ENCODE data around the gene SMU1.
"Not testable (repeated sequence)": the region's sequence is repeated elsewhere in the genome, so short reads cannot be mapped to it uniquely, and the experiment has no call there.

The SMU1 gene

DNA sequence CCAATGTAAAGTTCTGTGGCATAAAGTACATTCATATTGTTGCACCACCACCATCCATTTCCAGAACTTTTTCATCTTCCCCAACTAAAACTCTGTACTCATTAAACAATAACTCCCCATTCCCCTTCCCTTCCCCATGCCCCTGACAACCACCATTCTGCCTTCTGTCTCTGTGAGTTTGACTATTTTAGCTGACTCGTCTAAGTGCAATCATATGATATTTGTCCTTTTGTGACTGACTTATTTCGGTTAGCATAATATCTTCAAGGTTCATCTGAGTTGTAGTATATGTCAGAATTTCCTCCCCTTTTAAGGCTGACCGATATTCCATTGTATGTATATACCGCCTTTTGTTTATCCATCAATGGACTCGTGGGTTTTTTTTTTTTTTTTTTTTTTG lies 29.0 kb upstream of the SMU1 start:
- DNase-seq (ENCODE audit: low read depth): no peak

DNA sequence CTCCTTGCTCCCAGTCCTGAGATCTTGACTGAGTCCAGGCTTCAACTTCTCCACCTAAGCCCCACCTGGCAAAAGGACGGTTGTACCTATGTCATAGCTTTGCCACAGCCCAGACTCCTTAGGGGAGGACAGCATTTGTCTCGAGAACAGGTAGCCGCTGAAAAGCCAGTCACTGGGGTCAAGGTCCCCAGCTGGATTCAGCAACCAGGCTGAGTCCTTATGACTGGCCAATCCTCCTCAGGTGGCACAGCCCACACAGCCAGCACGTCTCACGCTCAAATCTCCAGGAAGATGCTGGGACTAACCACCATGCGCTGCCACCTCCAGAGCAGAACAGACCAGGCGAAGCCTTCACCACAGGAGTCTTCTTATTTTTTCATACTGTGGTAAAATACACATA lies 27.9 kb upstream of the SMU1 start:
- DNase-seq (ENCODE audit: low read depth): no peak

GRCh38 chr9:33103501-33104281 lies 27.2 kb upstream of the SMU1 start:
- no peak for DNase-seq (ENCODE audit: low read depth)

DNA sequence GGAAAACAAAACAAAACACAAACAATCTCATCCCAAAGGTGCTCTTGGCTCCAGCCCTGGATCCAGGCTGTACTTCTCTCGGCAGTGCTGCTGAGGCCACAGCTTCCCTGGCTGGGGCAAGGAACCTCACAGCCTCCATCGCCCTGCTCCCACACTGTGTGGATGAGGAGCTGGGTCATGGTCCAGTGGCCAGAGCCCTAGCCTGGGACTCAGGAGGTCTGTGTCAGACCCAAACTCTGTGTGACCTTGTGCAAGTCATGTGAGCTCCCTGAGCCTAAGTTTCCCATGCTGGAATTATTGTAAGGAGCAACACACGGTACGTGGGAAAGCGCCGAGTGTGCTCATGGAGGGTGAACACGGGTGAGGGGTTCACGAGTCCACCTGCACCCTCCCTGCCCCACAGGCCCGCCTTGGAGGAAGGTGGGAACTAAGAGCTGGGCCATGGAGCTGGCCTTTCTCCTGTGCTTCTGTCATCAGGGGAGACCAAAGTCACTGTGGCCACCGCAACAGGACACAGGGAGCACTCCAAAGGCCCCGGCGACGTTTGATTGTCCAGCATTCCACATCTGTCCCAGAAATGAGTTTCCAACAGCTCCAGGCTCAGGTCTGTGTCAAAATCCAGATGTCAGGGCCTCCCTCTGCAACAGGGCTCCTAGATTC lies 26.2 kb upstream of the SMU1 start:
- DNase-seq (ENCODE audit: low read depth): no peak

DNA sequence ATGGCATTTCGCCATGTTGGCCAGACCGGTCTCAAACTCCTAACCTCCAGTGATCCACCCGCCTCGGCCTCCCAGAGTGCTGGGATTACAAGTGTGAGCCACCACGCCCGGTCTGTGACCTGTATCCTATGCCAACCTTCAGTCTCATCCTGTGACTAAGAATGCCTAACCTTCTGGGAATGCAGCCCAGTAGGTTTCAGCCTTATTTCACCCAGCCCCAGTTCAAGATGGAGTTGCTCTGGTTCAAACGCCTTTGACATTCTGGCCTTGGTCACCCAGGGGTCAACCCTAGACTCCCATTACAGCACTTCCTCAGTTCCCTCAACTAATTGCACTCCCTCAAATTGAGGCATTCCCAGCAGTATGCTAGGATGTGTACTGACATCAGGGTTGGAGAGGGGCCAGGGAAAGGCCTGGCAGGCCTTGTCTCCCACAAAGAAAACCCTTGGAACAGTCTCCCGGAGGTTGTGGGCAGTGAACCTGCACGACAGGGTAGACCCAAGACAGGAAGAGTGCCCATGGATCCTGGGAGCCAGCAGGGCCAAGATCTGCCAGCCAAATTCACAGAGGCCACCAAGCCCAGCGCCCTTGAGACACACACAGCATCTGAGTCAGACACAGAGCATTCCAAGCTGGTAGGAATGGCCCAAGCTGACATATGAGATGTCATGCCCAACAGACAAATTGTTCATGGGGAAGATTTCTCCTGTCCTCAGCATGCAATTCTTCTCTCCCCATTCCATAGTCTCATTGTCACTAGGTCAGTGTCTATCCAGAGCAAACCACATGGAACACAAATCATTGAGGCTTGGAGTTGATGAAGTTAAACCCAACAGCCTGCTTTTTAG lies 24.9 kb upstream of the SMU1 start:
- DNase-seq (ENCODE audit: low read depth): no peak

GRCh38 chr9:33099754-33100153 lies 23.3 kb upstream of the SMU1 start:
- DNase-seq (ENCODE audit: low read depth): no peak

GRCh38 chr9:33097192-33097591 lies 20.7 kb upstream of the SMU1 start:
- DNase-seq (ENCODE audit: low read depth): no peak

DNA sequence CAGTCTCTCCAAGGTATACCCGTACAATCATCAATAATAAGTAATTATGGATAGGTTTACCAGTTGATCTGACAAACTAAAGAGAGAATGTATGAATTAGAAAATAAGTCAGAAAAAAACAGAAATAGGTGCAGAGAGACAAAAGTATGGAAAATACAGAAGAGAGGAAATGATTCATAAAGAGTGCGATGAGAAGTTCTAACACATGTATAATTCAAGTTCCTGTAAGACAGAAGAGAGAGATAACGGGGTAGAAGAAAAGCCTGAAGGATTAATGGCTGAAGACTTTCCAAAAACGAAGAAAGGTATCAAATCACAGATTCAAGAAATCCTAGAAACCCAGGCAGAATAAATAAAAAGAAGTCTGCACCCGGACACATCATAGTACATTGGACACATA lies 16.2 kb upstream of the SMU1 start:
- no peak for DNase-seq (ENCODE audit: low read depth)

DNA sequence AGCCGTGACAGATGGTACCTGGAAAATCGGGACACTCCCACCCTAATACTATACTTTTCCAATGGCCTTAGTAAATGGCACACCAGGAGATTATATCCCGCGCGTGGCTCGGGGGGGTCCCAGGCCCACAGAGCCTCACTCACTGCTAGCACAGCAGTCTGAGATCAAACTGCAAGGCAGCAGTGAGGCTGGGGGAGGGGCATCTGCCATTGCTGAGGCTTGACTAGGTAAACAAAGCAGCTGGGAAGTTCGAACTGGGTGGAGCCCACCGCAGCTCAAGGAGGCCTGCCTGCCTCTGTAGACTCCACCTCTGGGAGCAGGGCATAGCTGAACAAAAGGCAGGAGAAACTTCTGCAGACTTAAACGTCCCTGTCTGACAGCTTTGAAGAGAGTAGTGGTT lies 9.2 kb upstream of the SMU1 start:
- not testable (repeated sequence) for DNase-seq (ENCODE audit: low read depth)

DNA sequence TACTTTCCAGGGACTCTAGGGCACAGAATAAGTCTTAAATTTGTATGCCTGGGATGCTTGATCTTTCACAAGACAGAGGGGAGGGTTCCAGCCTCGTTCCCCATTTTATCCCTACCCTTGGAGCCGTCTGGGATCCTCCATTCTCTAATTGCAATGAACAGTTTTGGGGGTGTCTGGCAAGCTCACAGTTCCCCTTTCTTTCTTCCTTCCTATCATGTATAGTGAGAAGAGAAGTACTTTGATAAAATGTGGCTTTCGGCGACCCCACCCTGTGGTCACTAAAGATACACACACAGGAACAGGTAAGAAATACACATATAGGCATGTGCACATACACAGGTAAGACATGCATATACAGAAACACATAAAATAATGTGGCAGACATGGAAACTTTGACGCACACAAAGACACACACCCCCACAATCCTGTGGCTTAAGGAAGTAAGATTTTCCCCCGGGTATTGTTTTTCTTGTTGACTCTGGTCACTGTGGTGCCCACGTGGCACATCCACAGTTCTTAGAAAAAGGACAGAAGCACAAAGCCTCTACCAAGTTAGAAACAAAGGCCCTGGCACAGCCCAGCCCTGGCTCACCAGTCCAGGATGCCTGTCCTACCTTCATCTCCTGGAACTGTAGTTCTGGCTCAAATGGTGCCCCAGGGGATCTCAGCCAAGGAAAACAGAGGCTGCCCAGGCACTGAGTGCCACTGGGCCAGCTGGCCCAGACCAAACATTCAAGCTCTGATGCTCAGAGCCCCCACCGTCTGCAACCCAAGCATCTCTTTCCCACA lies 6.3 kb upstream of the SMU1 start:
- no peak for DNase-seq (ENCODE audit: low read depth)

DNA sequence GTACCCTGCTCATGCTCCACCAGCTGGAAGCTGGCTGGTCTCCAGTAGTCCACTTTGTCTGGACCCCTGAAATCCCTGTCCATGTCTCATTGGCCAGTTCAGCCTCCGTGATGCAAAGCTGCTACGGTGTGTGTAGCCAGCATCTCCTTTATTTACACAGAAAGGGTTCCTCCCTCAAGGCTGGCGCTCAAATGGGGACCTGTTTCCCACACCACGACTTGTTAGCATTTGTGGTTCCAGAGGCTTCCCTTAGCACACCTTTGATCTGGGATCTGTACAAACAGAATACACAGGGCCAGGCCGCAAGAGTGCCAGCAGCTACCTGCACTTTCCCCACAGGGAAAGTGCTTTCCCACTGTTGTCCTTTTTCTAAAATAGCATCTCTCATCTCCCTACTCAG lies 5.7 kb upstream of the SMU1 start:
- no peak for DNase-seq (ENCODE audit: low read depth)

- no peak for DNase-seq (ENCODE audit: low read depth)
Observed at GRCh38 chr9:33081128-33081851, 4.8 kb upstream of the SMU1 start.

- no peak for DNase-seq (ENCODE audit: low read depth)
Observed at GRCh38 chr9:33080534-33080933, 4.1 kb upstream of the SMU1 start.

DNA sequence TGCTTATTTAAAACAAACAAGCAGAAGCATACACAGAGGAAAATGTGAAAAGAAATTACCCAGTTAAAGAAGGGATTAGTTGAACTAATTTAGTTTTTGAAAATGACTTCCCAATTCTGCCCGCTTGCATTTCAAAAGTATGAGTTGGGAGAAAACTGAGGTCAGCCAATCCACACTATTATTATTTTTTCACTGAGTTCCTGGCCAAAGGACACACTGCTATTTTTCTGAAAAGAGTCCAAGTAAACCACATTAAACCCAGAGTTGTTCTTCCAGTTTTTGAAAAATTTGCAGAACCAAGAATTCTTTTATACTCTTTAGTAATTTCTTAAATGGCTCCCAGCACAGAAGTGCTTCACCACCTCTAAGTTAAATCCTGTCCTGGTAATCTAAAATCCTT lies 7.5 kb downstream of the SMU1 start:
- no peak for DNase-seq (ENCODE audit: low read depth)

DNA sequence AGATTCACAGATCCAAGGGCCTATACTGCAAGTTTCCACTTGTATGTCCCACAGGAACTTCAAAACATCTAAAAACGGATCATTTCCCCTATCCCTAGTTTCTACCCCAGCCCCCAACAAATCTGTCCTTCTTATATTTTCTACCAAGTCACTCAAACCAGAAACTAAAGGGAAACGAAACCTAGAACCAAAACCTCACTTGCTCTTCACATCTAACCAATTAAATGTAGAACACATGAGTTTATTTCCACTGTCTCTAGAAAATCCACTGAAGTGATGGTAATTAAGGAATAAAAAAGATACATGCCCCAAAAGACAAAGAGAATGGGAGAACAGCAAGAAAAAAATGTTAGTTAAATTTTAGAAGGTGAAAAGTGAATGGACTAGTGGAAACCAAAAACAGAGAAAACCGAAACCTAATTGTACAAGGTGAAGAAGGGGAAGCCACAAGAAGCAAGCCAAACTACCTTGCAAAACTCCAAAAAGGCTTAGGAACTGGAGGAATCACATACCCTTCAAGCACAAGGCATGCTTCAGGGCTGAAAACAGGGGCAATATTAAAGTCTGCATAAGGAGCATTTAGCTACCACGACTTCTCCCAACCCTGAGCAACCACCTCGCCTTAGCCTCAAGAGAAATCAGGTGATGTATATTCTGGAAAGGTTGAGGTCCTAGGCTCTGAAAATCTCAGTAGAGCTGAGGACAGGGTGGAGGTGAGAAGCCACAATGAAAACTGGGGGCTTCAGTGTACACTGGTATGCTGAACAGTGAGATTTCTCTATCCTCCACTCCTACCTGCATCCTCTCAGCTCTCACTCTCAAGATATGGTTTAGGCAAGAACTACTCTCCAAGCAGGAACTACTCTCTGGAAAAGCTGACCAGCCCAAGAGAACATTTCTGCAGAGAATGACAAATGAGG lies 11.1 kb downstream of the SMU1 start:
- DNase-seq (ENCODE audit: low read depth): no peak

DNA sequence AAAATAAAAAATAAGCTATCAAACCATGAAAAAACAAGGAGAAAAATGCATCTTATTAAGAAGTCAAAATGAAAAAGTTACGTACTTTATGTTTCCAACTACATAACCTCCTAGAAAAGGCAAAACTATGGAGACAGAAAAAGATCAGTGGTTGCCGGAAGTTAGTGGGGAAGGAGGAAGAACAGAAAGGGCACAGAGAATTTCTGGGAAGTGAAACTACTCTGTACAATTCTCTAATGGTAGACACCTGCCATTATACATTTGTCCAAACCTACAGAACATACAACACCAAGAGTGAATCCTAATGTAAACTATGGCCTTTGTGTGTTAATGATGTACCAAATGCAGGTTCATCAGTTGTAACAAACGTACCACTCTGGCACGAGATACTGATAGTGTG lies 25.3 kb downstream of the SMU1 start:
- DNase-seq (ENCODE audit: low read depth): no peak

DNA sequence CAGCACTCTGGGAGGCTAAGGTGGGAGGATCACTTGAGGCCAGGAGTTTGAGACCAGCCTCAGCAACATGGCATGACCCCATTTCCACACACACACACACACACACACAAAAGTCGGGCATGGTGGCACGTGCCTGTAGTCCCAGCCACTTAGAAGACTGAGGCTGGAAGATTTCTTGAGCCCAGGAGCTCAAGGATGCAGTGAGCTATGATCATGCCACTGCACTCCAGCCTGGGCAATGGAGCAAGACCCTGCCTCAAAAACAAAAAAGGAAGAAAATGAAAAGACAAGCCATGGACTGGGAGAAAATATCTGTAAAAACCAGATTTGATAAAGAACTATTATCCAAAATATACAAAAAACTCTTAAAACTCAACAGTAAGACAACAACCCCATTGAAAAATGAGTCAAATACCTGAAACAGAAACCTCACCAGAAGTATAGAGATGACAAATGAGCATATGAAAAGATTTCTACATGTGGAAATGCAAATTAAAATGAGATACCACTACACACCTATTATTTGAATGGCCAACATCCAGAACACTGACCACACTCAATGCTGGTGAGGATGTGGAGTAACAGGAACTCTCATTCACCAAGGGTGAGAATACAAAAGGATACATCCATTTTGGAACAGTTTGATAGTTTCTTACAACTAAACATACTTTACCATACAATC lies 26.7 kb downstream of the SMU1 start:
- no peak for DNase-seq (ENCODE audit: low read depth)

DNA sequence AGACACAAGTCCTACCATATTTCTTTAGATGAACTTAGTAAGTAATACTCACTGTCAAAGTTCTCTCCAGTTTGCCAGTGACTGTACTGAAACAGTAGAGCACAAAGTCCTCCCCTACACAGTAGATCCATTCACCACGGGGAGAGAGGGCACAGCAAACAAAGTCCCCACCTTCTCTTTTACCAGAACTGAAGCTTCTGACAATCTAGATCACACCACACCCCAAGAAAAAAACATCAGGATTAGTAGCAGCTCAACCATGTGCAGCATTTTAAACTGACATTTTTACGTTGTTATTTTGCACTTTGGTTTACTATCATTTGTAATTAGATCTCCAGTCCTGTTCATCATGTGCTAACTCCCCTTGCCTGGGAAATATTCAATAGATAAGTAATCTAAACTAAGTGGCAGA lies 28.4 kb downstream of the SMU1 start:
- DNase-seq (ENCODE audit: low read depth): no peak

- no peak for DNase-seq (ENCODE audit: low read depth)
Observed at GRCh38 chr9:33046061-33046460, 30.4 kb downstream of the SMU1 start.
